GM12892 (cell line): ENCODE results near the gene PSKH1.

ENCODE experiments used
- POLR2A ChIP-seq: IDR thresholded peaks from 2 replicates; pipeline ENCODE4 v1.6.1; 2011; ENCODE audit warnings: low read depth, low read length, control low read depth
- POLR2AphosphoS5 ChIP-seq: IDR thresholded peaks from 2 replicates; pipeline ENCODE4 v1.6.1; 2011; ENCODE audit warnings: low read depth, low read length, control low read depth
- TAF1 ChIP-seq: IDR thresholded peaks from 2 replicates; pipeline ENCODE4 v1.6.1; 2011; ENCODE audit warnings: low read depth, mild to moderate bottlenecking, control low read depth, low read length, borderline replicate concordance

DNA sequence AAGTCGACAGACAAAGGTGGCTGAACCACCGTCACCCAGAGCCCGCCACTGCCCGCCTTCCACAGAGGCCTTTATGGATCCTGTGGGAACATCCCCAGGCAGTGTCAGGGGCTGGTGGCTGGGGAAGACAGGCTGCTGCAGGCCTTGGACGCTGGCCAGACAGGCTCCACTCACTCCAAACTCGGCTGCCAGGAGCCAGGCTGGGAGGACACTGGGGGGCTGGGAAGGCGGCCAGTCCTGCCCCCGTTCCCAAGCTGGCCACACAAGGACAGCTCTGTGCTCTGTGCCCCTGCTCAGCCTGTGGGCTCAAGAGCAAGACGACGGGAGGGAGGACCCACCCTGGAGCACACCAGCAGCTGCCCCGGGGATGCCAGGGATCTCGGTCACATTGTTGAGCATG is 58.4 kb downstream of the PSKH1 start:
- TF ChIP-seq TAF1 = no peak
- no peak for TF ChIP-seq POLR2AphosphoS5
- TF ChIP-seq POLR2A = no peak
